H9 (cell line): ENCODE results near the gene CPA4. TPM values are rescaled to one million over a fixed set of nuclear protein-coding genes. Genes with fewer than 3 reads are reported as not detected.

Source experiments
- DNase-seq: peaks from one replicate; pipeline ENCODE4 v3.0.0-alpha.2; 2017
- H2AFZ ChIP-seq: one replicate; pipeline ENCODE4 v1.6.1; 2013; ENCODE audit warnings: mild to moderate bottlenecking, low read length, control low read depth, moderate library complexity
- H2AK5ac ChIP-seq: 2 replicates; pipeline ENCODE4 v1.6.1; 2013; ENCODE audit warnings: low read length, control low read depth, mixed read lengths; ENCODE audit not compliant: insufficient read length
- H2BK120ac ChIP-seq: one replicate; pipeline ENCODE4 v1.6.1; 2013; ENCODE audit warnings: low read depth, mild to moderate bottlenecking, low read length, control low read depth, inconsistent platforms; ENCODE audit not compliant: poor library complexity, severe bottlenecking
- H2BK12ac ChIP-seq: 2 replicates; pipeline ENCODE4 v1.6.1; 2013; ENCODE audit warnings: low read length, control low read depth, mixed read lengths, low read depth; ENCODE audit not compliant: insufficient read length
- H2BK15ac ChIP-seq: 2 replicates; pipeline ENCODE4 v1.6.1; 2013; ENCODE audit warnings: low read depth, low read length, control low read depth
- H2BK20ac ChIP-seq: one replicate; pipeline ENCODE4 v1.6.1; 2013; ENCODE audit warnings: low read depth, mild to moderate bottlenecking, low read length, control low read depth, inconsistent platforms; ENCODE audit not compliant: poor library complexity, severe bottlenecking
- H2BK5ac ChIP-seq: 2 replicates; pipeline ENCODE4 v1.6.1; 2013; ENCODE audit warnings: low read length, control low read depth, mixed read lengths; ENCODE audit not compliant: insufficient read length
- H3K14ac ChIP-seq: 2 replicates; pipeline ENCODE4 v1.6.1; 2013; ENCODE audit warnings: low read length, control low read depth; ENCODE audit not compliant: insufficient read depth
- H3K18ac ChIP-seq: 2 replicates; pipeline ENCODE4 v1.6.1; 2013; ENCODE audit warnings: low read depth, mild to moderate bottlenecking, mixed read lengths, low read length, control low read depth; ENCODE audit not compliant: insufficient read length
- H3K23ac ChIP-seq: 2 replicates; pipeline ENCODE4 v1.6.1; 2013; ENCODE audit warnings: low read length, control low read depth, mixed read lengths, low read depth; ENCODE audit not compliant: insufficient read length
- H3K23me2 ChIP-seq: 2 replicates; pipeline ENCODE4 v1.6.1; 2013; ENCODE audit warnings: low read depth, mild to moderate bottlenecking, mixed read lengths, low read length, control low read depth; ENCODE audit not compliant: insufficient read length, poor library complexity, severe bottlenecking
- H3K27ac ChIP-seq: 2 replicates; pipeline ENCODE4 v1.5.1; 2013; ENCODE audit warnings: low read length, control low read depth, mixed read lengths, low read depth; ENCODE audit not compliant: insufficient read length
- H3K27me3 ChIP-seq: 2 replicates; pipeline ENCODE4 v1.6.1; 2013; ENCODE audit warnings: low read length, control low read depth, inconsistent platforms; ENCODE audit not compliant: insufficient read depth
- H3K4ac ChIP-seq: 2 replicates; pipeline ENCODE4 v1.6.1; 2013; ENCODE audit warnings: low read depth, mild to moderate bottlenecking, control low read depth, inconsistent platforms, low read length, moderate library complexity
- H3K4me1 ChIP-seq: 2 replicates; pipeline ENCODE4 v1.6.1; 2013; ENCODE audit warnings: low read length, control low read depth, inconsistent platforms; ENCODE audit not compliant: insufficient read depth
- H3K4me2 ChIP-seq: 2 replicates; pipeline ENCODE4 v1.6.1; 2013; ENCODE audit warnings: low read length, control low read depth, mixed read lengths; ENCODE audit not compliant: insufficient read length, insufficient read depth
- H3K56ac ChIP-seq: 2 replicates; pipeline ENCODE4 v1.6.1; 2013; ENCODE audit warnings: low read depth, mild to moderate bottlenecking, mixed read lengths, low read length, control low read depth; ENCODE audit not compliant: insufficient read length
- H3K79me1 ChIP-seq: 2 replicates; pipeline ENCODE4 v1.6.1; 2013; ENCODE audit warnings: low read depth, mild to moderate bottlenecking, moderate library complexity, low read length, control low read depth, inconsistent platforms; ENCODE audit not compliant: insufficient read depth, poor library complexity, severe bottlenecking
- H3K79me2 ChIP-seq: 2 replicates; pipeline ENCODE4 v1.6.1; 2013; ENCODE audit warnings: low read length, control low read depth, inconsistent platforms; ENCODE audit not compliant: insufficient read depth
- H3K9ac ChIP-seq: 2 replicates; pipeline ENCODE4 v1.6.1; 2013; ENCODE audit warnings: low read length, control low read depth, mixed read lengths; ENCODE audit not compliant: insufficient read length; ENCODE audit errors: extremely low read depth
- H3K9me3 ChIP-seq: one replicate; pipeline ENCODE4 v1.6.1; 2013; ENCODE audit warnings: low read depth, low read length, inconsistent platforms; ENCODE audit not compliant: control insufficient read depth
- H3T11ph ChIP-seq: one replicate; pipeline ENCODE4 v1.6.1; 2013; ENCODE audit warnings: mild to moderate bottlenecking, low read length, control low read depth, inconsistent platforms
- H4K20me1 ChIP-seq: one replicate; pipeline ENCODE4 v1.6.1; 2013; ENCODE audit not compliant: control insufficient read depth, insufficient read length, insufficient read depth
- H4K5ac ChIP-seq: 2 replicates; pipeline ENCODE4 v1.6.1; 2013; ENCODE audit warnings: low read depth, mild to moderate bottlenecking, mixed read lengths, low read length, control low read depth; ENCODE audit not compliant: insufficient read length
- H4K8ac ChIP-seq: replicated peaks from 2 replicates; pipeline ENCODE4 v1.6.1; 2013; ENCODE audit warnings: low read length, control low read depth, mixed read lengths, low read depth; ENCODE audit not compliant: insufficient read length
- H4K91ac ChIP-seq: 2 replicates; pipeline ENCODE4 v1.6.1; 2013; ENCODE audit warnings: low read depth, mild to moderate bottlenecking, moderate library complexity, mixed read lengths, low read length, control low read depth; ENCODE audit not compliant: insufficient read length
- H3K27ac Mint-ChIP-seq, 3 experiments: 2 replicates in 2 of 3; 3 replicates in 1 of 3; pipeline ENCODE4 v1.8.0; 2020 to 2021; ENCODE audit warnings: mixed read lengths in 3 of 3, mild to moderate bottlenecking in 1 of 3, moderate library complexity in 1 of 3
- H3K27me3 Mint-ChIP-seq: 2 replicates; pipeline ENCODE4 v1.8.0; 2021; ENCODE audit warnings: low read depth, mild to moderate bottlenecking, moderate library complexity, mixed read lengths
- H3K36me3 Mint-ChIP-seq, 3 experiments: 2 replicates in 2 of 3; 3 replicates in 1 of 3; pipeline ENCODE4 v1.8.0; 2020 to 2021; ENCODE audit warnings: low read depth in 3 of 3, mixed read lengths in 3 of 3; ENCODE audit not compliant: insufficient read depth in 1 of 3
- H3K4me1 Mint-ChIP-seq, 2 experiments: 2 replicates each; pipeline ENCODE4 v1.8.0; 2020; ENCODE audit warnings: mixed read lengths in 2 of 2
- H3K4me3 Mint-ChIP-seq, 2 experiments: 2 replicates in 1 of 2; 3 replicates in 1 of 2; pipeline ENCODE4 v1.8.0; 2020 to 2021; ENCODE audit warnings: mild to moderate bottlenecking in 2 of 2, mixed read lengths in 2 of 2, moderate library complexity in 1 of 2
- H3K9me3 Mint-ChIP-seq, 2 experiments: 2 replicates in 1 of 2; 3 replicates in 1 of 2; pipeline ENCODE4 v1.8.0; 2020; ENCODE audit warnings: mild to moderate bottlenecking in 2 of 2, mixed read lengths in 2 of 2, moderate library complexity in 1 of 2
- CTCF ChIP-seq: fragments of 200-600 bp; sonication (generic); conservative IDR thresholded peaks from 3 replicates; pipeline ENCODE4 v1.8.0; 2021; ENCODE audit warnings: antibody characterized with exemption, mild to moderate bottlenecking
- WGBS: extraction: QIAGEN DNeasy Blood & Tissue Kit; methylation state at CpG from one replicate; pipeline ENCODE4 v1.1.7; 2013; ENCODE audit warnings: missing lambda C conversion rate, low lambda C conversion rate, mixed read lengths; ENCODE audit not compliant: insufficient read length; ENCODE audit errors: extremely low coverage; 5-methylcytosine and 5-hydroxymethylcytosine counted together
- total RNA-seq: library from RNA; stranded (reverse); gene quantifications from 2 replicates; pipeline ENCODE4 v1.2.1, GENCODE V29; 2021

CPA4 gene
- total RNA-seq, 1 experiment from 2014 or later: not detected

DNA sequence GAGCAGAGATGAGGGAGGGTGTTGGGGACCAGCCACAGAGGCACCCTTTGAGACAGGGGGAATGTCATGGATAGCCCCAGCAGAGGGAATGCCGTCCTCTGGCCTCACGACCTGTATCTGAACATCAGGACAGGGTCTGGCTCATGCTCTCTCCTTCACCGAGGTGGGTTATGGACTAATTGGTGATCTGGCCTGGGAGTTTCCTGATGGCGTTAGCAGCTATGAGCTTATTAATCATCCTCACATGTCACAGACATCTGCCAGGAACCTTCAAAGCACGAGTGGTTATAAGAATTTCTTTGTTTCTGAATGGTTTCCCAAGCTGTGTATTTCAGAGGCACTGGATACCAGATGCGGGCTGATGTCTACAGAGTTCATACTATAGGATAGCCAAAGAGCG lies 6.9 kb downstream of the CPA4 start:
- WGBS: no CpG with 5 or more reads among the region's 7 CpGs
- no peaks in the 10 kb centered on the region for H3K79me2 ChIP-seq
- no peak overlapping the region for H3K9ac ChIP-seq
- no peak overlapping the region for H4K5ac ChIP-seq
- H4K20me1 ChIP-seq: no peaks in the 10 kb centered on the region
- no peak overlapping the region for H3K14ac ChIP-seq
- H4K91ac ChIP-seq: no peak overlapping the region
- H2BK20ac ChIP-seq: no peak overlapping the region
- no peaks in the 10 kb centered on the region for H3K4me1 ChIP-seq
- H3K9me3 Mint-ChIP-seq: peaks cover 0 to under 1% of the 10 kb centered on the region in 2 experiments; a peak in 1 of 5 replicates
- no peaks in the 10 kb centered on the region for H3K9me3 ChIP-seq
- H3K4me2 ChIP-seq: no peak overlapping the region
- no peak overlapping the region for H4K8ac ChIP-seq
- no peak overlapping the region for H2AFZ ChIP-seq
- H3K23ac ChIP-seq: no peak overlapping the region
- H3K4me1 Mint-ChIP-seq: no peaks in the 10 kb centered on the region
- DNase-seq: no peak
- no peak overlapping the region for H3K27ac Mint-ChIP-seq
- H3K4ac ChIP-seq: no peak overlapping the region
- H3K56ac ChIP-seq: no peak overlapping the region
- H2BK120ac ChIP-seq: no peak overlapping the region
- H3K79me1 ChIP-seq: no peaks in the 10 kb centered on the region
- H3K18ac ChIP-seq: no peak overlapping the region
- H2BK12ac ChIP-seq: no peak overlapping the region
- H3K27me3 Mint-ChIP-seq: peaks cover 3% of the 10 kb centered on the region
- H2BK15ac ChIP-seq: no peak overlapping the region
- H3K36me3 Mint-ChIP-seq: no peaks in the 10 kb centered on the region
- no peak overlapping the region for H3T11ph ChIP-seq
- H3K27me3 ChIP-seq: no peaks in the 10 kb centered on the region
- no peaks in the 10 kb centered on the region for H3K23me2 ChIP-seq
- H3K4me3 Mint-ChIP-seq: no peak overlapping the region
- TF ChIP-seq CTCF: no peak
- H2AK5ac ChIP-seq: no peak overlapping the region
- H3K27ac ChIP-seq: no peak overlapping the region
- no peak overlapping the region for H2BK5ac ChIP-seq
